NCI-H2107 treated with DMSO at 0.1 percent for 48 hours (cell line): Measurements from ENCODE around the gene REXO1.

Experiments used
- DNase-seq: peaks from one replicate; lab custom pipeline; 2025; ENCODE audit not compliant: unreplicated experiment; lab: John Stamatoyannopoulos, UW

REXO1 gene

DNA sequence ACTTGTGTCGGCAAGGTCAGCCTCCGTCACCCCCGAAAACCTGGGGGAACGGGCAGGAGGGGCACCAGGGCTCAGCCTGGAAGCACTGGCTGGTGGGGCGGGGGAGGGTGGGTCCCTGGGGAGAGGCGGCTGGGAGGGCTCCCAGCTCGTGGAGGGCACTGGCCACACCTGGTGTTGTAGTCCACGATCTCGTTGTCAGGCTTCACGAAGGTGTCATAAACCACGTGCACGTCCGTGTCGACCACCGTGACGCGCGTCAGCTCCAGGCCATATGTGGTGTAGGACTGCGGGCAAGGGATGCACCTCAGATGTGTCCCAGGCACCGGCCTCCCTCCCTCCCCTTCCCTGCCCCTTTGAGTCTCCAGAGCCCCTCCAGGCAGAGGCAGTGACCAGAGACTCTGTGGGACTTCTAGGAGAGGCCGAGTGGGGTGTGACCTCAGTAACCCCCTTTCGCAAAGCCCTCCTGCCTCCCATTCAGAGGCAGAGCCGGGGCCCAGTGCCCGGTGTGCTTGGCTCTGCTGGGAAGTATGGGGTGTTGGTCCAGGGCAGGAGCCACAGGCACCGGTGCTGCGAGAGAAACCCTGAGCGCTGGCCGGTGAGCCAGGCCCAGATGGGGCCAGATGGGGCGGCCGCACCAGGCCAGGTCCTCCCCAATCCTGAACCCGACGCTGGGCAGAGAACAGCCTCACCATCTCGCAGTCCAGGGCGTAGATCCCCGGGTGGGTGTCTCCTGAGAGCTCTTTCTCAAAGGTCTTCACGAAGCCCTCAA is 31.6 kb downstream of the REXO1 start:
- no peak for DNase-seq

DNA sequence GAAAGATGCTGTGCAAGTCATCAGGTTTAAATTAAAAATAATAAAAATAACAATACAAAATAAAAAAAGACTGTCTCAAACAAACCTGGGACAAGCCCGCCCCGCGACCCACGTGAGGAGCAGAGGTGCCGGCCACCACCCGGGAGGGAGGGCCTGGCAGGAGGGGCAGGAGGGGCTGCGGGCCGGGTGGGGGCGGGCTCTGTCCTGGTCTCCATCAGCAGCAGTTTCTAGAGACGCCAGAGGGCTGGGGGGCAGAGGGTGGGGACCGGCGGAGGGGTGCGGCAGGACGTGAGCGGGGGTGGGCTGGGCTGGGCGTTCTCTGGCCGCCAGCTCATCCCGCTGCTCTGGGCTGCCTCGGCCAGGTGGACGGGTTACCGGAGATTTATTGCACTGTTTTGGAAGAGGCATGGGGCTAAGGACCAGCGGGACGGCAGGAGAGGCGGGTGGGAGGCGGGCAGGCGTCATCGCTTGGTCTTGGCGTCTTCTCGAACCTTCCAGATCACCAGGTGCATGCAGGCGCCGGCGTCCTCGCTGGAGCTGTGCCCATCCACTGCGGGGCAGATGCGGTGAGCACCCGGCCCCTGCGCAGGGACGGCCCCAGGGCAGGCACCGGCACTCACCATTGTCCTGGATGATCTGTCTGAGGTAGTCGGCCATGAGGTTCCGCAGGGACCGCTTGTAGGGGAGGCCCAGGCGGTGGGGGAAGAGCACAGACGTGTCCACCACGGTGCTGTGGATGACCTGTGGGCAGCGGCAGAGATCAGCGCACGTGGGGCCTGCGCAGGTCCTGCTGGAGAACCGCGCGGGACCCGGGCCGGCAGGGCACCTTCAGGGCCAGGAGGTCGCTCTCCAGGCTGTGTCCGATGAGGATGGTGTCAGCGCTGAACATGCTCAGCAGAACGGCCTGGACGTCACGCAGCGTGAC is 32.4 kb downstream of the REXO1 start:
- no peak for DNase-seq

DNA sequence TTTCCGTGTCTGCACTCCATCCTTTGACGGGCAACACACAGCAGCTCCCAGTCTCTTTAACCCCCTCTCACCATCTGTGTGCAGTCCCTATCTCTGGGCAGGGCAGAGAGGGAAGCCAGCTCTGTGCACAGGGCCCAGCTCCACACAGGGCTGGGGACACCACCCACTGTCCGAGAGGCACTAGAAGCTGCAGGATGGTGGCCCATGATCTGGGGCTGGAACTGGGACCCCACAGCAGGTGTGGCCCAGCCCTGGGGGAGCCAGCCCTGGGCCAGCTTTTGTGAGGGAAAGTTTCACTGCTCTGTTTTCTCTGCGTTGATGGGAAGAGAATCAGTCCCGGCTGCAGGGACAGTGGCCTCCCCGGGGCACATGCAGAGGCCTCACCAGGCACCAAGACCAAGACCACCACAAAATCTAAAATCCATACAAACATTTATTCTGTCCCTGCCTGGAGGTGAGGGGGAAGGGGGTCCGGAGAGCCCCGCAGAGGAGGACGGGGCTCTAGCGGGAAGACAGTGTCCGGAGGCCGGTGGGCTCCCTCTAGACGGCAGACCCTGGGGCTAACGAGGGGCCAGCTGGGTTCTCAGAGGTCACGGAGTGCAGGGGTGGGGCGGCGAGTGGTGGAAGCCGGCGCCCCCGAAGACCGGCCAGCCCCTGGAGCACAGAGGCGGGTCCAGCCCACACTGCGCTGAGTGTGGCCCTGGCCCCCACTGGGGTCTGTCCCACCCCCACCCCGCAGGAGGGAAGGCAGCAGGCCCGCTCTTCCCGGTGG is 33.3 kb downstream of the REXO1 start:
- DNase-seq = no peak

DNA sequence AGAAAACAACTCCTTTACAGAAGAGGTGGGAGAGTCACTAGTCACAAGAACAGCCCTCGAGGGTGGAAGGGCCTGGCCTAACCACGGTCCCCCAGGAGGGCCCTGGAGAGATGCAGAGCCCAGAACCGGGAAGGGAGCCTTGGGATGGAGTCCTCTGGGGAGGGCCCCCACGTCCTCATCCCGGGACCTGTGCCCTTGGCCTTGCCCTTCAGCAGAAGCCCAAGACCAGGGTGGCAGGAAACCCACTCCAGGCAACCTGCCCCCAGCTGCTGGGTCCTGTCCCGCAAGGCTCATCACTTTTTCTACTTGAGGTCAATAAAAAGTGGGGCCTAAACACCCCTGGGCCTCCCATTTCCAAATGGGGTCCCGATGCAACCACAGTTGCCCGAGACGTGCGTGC is 33.9 kb downstream of the REXO1 start:
- DNase-seq = no peak

DNA sequence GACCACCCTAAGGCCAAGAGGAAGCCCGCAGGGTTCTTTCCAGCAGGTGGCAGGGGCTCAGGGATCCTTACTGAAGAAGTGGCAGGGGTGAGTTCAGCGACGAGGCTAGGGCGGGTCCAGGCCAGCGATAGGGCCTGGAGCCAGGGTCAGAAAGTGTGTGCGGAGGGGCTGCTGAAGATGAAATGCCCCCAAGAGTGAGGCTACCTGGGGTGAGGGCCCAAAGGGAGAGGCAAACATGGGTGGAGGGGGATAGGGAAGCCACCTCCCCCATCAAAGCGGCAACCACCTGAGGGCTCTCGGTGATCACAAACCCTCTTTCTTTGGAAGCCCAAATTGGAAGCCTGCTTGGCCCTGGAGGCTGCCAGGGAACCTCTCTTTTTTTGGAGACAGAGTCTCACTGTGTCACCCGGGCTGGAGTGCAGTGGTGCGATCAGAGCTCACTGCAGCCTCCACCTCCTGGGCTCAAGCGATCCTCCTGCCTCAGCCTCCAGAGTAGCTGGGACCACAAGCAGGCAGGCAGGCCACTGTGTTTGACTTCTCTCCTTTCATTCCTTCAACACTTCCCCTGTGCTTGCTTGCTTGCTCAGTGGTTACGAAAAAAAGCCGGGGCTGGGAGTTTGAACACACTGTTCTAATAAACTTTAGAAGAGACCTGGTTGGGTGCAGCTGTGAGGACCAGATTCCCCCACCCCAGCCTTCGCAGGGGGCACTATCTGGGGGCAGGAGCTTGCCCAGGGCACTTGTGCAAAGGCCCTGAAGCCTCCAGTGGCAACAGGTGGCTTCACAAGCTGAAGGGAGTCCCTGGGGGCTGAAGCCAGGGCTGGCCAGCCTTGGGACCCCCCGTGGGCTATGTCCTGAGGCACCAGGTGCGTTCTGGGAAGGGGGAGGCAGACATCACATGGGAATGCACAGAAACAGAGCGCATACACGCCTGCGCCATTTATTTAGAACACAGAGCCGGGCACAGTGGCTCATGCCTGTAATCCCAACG is 34.8 kb downstream of the REXO1 start:
- DNase-seq = no peak

DNA sequence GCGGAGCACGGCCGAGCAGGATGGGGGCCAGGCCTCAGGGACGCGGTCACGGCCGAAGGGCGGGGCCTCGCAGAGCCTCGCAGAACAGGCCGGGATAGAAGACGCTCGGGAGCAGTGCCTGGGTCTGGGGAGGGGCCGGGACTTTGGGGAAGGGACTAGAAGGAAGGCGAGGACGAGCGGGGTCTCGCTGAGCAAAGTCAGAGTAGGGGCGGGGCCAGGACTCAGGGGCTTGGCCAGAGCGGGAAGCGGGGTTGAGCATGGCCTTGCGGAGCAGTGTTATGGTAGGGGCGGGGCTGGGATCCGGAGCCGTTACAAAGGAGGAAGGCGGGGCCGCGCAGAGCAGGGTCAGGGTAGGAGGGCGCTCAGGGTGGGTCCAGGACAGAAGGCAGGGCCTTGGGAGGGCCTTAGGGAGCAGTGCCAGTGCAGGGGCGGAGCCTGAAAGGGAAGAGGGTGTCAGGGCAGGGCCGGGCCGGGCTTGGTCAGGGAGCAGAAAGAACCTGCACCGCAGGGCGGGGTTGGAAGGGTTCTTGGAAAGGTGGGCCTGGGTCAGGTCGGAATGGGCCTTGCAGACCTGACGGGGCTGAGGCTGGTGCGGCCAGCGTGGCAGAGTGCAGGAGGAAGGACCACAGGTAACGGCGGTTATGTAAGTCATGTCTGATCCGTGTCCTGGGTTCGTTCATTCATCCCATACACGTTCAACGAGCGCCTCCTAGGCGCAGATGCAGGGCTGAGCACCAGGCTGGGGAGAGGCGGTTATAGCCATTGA is 35.7 kb downstream of the REXO1 start:
- peak; percentile 33 for DNase-seq

DNA sequence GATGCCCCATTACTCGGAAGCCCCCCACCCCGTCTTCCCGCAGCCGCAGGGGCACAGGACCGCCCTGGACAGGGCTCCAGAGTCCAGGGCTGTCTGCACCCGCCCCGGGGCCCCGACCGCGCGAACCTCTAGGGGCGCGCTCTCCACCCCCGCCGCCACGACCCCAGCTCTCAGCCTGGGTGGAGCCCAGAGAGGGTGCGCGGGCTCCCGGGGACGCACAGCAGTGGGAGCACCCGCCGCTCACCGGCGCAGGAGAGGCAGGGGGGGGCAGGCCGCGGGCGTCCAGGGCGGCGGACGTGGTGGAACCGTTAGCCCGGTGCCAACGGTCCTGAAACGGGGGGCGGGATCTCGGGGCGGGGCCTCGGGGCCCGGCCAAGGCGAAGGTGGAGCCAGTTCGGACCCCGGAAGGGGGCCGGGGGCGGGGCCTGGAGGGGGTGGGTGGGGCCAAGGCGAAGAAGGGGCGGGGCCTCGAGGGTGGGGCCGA is 36.3 kb downstream of the REXO1 start, which contains the start of gene ATP8B3:
ATP8B3 (minus strand) TSS at position 335 of the 484 bp plus-strand sequence. CDS start 540 bp downstream, outside the sequence.
- DNase-seq = no peak

DNA sequence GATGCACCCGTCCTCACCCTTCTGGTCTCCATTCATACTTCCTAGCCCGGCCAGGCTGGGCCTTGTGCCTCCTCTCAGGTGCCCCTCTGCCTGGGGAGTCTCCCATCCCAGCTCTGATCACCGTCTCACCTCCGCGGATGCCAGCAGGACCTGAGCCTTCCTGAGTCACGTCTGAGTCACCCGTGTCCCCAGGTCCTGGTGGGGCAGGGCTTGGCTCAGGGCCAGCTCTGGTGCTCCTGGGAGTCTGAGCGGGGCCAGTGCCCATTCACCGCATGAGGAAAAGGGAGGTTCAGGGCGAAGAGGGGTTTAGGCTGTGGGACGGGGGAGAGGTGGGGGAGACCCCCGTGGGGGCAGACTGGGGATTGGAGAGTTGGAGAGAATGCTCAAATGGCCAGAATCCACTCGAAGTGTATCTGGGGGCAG is 36.8 kb downstream of the REXO1 start:
- no peak for DNase-seq

DNA sequence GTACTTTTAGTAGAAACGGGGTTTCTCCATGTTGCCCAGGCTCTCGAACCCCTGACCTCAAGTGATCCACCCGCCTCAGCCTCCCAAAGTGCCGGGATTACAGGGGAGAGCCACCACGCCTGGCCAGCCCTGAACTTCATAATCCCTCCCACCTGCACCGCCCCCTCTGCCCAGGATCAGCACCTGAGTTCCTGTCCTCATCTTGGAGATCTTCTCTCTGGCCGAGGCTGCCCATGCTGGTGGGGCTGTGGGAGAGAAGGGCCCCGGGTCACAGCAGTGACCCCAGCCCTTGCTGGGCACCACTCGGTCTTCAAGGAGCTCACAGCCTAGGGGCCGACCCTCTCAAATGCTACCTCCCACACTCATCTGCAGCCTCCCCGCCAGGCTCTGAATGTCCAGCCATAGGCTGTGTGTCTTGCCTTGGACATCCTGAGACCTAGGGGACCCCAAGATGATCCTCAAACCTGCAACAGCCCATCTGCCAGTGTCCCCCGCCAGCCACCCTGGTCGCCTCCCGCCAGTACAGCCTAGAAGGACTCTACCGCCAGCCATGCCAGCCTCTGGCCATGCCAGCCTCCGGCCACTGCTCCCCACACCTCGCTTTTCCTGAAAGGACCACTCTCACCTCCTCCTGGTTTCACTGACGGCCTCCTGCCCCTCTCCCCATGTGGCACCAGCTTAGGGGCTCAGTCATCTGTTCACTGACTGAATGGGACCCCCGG is 37.7 kb downstream of the REXO1 start:
- DNase-seq = no peak

DNA sequence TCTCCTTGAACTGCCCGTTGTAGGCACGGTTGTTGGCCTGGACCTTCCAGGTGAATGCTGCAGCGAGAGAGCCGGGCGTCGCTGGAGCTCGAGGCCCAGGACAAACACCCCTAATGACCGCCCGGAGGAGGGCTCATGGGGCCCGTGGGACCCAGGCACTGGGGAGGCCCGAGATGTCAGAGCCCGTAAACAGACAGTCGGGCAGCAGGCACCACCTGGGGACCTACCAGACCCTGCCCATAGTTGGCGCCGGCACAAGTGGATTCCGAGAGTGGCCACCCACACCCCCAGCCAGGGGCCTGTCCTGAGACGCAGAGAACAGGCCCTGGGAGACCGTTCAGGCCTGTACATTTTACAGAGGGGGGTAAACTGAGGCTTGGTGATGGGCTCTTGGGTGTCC is 38.6 kb downstream of the REXO1 start:
- no peak for DNase-seq

DNA sequence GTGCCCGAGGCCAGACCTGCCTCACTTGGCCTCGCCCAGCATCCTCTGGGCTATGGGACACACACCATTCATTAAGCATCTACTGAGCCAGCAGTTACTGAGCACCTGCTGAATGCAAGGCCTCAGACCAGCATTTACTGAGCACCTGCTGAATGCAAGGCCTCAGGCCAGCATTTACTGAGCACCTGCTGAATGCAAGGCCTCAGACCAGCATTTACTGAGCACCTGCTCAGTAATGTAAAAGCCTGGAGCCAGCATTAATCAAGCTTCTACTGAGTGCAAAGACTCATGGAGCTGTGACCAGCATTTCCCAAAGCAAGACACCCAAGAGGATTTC is 39.9 kb downstream of the REXO1 start:
- no peak for DNase-seq

DNA sequence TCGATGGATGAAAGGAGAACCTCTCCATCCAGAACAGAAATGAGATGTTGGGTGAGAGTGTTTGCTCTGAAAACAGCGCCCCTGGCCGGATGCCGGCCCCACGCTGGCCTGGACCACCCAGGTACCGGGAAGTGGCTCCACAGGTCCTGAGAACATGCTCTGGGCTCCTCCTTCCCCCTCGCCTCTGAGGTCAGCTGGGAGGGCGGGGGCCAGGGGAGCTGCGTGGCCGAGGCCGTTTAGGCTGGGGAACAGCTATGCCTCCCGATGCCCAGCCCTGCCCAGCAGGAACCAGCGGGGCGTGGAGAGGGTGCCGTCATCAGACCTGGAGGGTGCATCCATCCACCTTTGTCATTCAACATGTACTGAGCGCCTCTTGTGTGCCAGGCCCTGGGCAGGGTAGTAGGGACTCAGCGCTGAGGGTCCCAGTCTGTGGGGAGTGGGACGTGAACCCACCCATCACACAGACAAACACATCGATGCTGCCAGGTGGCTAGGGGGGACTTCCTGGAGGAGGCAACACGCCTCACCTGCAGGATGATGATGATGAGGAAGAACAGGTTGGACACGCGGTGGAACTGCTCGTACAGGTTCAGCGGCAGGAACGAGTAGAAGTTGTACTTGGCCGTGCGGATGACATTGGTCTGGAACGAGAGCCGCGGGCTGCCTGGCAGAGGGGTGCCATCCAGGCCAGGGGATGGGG is 40.4 kb downstream of the REXO1 start:
- DNase-seq = no peak

DNA sequence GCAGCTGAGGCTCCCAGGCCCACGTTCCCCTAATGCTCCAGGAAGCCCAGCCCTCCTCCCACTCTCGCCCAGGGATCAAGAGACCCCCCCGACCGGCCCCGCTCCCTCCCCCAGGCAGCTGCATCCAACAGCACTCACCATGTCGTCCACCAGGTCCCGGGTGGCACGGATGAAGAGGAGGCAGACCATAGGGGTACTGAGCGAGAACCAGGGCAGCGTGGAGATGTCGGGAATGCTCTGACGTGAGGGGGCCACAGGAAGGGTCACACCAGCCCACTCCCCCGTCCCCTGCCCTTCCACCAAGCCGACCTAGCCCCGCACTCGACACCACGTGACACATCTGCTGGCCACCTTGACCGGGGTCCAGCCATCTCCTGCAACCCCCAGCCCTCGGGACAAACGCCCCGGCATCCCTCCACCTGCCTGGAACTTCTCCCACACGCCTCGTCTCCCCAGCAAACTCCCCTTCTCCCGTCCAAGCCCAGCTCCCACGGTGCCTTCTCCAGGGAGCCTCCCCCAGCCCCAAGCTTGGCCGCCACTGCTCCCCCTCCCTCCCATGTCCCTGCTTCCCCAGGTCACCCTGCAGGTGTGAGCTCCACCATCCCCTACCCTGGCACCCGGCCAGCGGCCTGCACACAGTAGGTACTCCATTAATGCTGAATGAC is 41.1 kb downstream of the REXO1 start:
- DNase-seq = no peak

DNA sequence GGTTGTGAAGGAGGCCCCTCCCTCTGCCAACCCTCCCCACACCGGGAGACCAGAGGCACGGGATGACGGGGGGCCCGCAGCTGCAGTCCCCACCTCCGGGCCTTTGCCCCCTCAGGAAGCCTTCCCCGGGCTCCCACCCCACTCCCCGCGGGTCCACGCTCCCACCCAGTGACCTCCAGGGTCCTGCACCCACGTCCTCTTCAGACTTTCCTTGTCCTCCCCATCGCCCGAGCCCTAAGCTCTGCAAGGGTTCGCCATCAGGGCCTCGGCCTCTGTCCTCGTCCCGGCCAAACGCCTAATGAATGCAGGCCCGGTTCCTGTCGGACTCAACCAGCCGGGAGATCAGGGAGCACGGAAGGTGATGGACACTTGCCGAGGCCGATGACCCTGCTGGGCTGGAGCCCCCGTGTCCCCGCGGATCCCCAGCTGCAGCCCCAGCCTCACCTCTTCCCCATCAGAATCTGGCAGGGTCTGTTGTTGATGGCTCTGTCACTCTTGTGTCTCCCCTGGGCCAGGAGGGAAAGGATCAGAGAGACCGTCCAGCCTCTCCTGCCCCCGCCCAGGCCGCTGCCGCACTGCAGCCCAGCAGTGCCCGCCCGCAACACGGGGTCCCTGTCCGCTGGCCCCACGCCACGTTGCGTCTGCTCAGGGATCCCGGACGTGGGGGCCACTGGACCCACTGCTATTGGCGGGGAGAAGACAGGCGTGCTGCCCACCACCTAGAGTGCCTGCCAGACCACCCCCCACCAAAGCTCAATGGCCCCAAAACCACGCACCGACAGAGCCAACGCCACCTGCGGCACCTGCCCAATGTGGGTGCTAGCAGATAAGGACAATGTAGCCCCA is 41.9 kb downstream of the REXO1 start:
- no peak for DNase-seq

DNA sequence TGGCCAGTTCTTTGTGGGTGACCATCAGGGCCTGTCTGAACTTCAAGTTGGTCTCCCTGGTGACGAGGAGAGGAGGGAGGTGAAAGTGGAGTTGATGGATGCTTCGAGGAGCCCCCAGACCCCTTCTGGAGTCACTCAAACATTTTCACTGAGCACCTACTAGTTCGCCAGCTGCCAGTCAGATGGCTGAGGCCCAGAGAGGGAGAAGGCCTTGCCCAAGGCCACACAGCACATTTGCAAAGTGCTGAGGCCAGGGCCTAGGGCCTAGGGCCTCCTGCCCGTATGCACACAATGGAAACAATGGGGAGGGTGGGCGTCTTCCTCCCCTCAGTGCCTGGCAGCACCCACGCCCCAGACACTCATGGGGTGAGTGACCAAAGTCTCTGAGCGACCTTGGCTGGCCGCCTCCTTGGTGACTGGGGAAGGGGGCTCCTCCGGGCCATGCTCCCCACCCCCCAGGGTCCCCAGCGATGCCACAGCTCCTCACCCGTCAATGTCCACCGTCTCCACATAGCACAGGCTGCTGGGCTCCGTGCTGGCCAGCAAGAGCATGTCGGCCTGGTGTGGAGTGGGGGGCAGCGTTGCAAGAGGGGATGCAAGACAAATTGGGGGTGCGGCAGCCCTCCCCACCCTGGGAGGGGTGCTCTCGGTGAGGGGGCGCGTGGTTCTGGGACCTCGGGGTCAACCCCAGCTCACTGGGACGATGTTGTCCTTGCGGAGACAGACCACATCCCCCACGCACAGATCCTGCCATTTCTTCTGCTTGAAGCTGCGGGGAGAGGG is 42.7 kb downstream of the REXO1 start:
- no peak for DNase-seq

DNA sequence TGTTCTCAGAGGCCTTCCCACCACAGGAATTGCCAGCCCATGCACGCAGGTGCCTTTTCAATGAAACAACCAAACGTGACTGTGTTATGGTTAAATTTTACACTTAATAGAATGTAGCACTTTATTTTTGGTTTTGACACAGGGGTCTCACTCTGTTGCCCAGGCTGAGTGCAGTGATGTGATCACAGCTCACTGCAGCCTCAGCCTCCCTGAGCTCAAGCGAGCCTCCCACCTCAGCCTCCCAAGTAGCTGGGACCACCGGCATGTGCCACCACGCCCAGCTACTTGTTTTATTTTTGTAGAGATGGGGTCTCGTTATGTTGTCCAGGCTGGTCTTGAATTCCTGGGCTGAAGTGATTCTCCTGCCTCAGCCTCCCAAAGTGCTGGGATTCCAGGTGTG is 43.4 kb downstream of the REXO1 start:
- DNase-seq = no peak
